Measurements from ENCODE around the gene SLN.

The SLN gene

DNA sequence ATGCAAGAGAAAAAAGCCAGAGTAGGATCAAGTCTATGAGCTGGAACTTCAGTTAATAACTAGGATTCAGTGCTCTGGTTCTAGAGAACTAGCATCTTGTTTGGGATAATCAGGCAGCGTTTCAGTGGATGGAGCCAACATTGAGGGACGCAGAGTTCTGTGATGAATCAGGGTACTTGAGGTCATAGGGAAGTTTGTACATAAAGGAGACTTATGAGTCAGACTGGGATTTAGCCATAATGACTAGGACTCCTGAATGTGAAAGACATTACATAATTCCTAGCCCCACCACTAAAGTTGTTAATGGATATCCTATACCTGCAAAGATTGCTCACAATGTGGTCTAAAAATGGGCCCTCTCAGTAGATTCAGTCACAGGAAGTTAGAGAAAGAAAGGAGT is 6.8 kb downstream of the SLN start:
- H3K9ac ChIP-seq (ENCODE audit: low read length in 5 of 5), result no peak overlapping the region
- H3K4me1 ChIP-seq (ENCODE audit: control insufficient read depth in 5 of 5, insufficient read depth in 5 of 5, low read length in 5 of 5), result no peaks in the 10 kb centered on the region
- H3K36me3 ChIP-seq (ENCODE audit: control insufficient read depth in 5 of 5, insufficient read depth in 5 of 5, low read length in 5 of 5), result no peaks in the 10 kb centered on the region
- H3K4me3 ChIP-seq (ENCODE audit: low read depth in 1 of 5, low read length in 5 of 5), result no peak overlapping the region
- no peaks in the 10 kb centered on the region for H3K9me3 ChIP-seq (ENCODE audit: control insufficient read depth in 5 of 5, low read length in 5 of 5)
- H3K27ac ChIP-seq (ENCODE audit: low read depth, low read length), result no peak overlapping the region
- peaks cover 0 to 3% (median 0%) of the 10 kb centered on the region in 5 donors for H3K27me3 ChIP-seq (ENCODE audit: control insufficient read depth in 5 of 5, insufficient read depth in 4 of 5, low read length in 5 of 5)

GRCh38 chr11:107704451-107704850 is 7.4 kb downstream of the SLN start:
- no peak overlapping the region for H3K9ac ChIP-seq (ENCODE audit: low read length in 5 of 5)
- H3K36me3 ChIP-seq (ENCODE audit: control insufficient read depth in 5 of 5, insufficient read depth in 5 of 5, low read length in 5 of 5), result no peaks in the 10 kb centered on the region
- H3K4me3 ChIP-seq (ENCODE audit: low read depth in 1 of 5, low read length in 5 of 5), result no peak overlapping the region
- H3K9me3 ChIP-seq (ENCODE audit: control insufficient read depth in 5 of 5, low read length in 5 of 5), result no peaks in the 10 kb centered on the region
- no peaks in the 10 kb centered on the region for H3K4me1 ChIP-seq (ENCODE audit: control insufficient read depth in 5 of 5, insufficient read depth in 5 of 5, low read length in 5 of 5)
- H3K27ac ChIP-seq (ENCODE audit: low read depth, low read length), result no peak overlapping the region
- peaks cover 0 to 3% (median 0%) of the 10 kb centered on the region in 5 donors for H3K27me3 ChIP-seq (ENCODE audit: control insufficient read depth in 5 of 5, insufficient read depth in 4 of 5, low read length in 5 of 5)

GRCh38 chr11:107702723-107703122 is 9.1 kb downstream of the SLN start:
- no peak overlapping the region for H3K27ac ChIP-seq (ENCODE audit: low read depth, low read length)
- H3K27me3 ChIP-seq (ENCODE audit: control insufficient read depth in 5 of 5, insufficient read depth in 4 of 5, low read length in 5 of 5), result peaks cover 0 to 3% (median 0%) of the 10 kb centered on the region in 5 donors
- no peaks in the 10 kb centered on the region for H3K36me3 ChIP-seq (ENCODE audit: control insufficient read depth in 5 of 5, insufficient read depth in 5 of 5, low read length in 5 of 5)
- H3K4me3 ChIP-seq (ENCODE audit: low read depth in 1 of 5, low read length in 5 of 5), result no peak overlapping the region
- no peak overlapping the region for H3K9ac ChIP-seq (ENCODE audit: low read length in 5 of 5)
- no peaks in the 10 kb centered on the region for H3K9me3 ChIP-seq (ENCODE audit: control insufficient read depth in 5 of 5, low read length in 5 of 5)
- no peaks in the 10 kb centered on the region for H3K4me1 ChIP-seq (ENCODE audit: control insufficient read depth in 5 of 5, insufficient read depth in 5 of 5, low read length in 5 of 5)

DNA sequence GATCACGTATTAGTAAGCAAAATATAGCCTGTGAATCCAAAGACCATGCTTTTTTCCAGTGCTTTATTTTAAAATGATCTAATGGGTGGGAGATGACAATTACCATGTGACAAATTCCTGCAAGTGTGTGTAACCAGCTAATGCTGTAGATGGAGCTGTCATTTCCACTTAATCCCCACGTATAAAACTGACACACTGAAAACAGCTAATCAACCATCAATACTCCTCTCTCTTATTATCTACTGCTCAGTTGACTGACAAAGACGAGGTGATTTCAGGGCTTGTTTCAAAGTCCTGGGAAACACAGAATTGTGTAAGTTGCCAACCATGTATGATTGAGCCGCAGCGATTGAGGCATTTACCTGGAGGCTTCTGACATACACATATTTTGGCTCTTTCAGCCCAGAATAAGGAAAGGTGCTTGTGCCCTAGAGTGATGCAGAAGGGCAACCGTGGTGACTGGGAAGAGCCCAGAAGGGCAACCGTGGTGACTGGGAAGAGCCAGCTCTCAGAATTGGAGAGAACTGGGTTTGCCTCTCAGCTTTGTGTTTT is 9.7 kb downstream of the SLN start:
- H3K4me3 ChIP-seq (ENCODE audit: low read depth in 1 of 5, low read length in 5 of 5), result no peak overlapping the region
- H3K36me3 ChIP-seq (ENCODE audit: control insufficient read depth in 5 of 5, insufficient read depth in 5 of 5, low read length in 5 of 5), result no peaks in the 10 kb centered on the region
- no peaks in the 10 kb centered on the region for H3K9me3 ChIP-seq (ENCODE audit: control insufficient read depth in 5 of 5, low read length in 5 of 5)
- peaks cover 0 to 2% (median 0%) of the 10 kb centered on the region in 5 donors for H3K27me3 ChIP-seq (ENCODE audit: control insufficient read depth in 5 of 5, insufficient read depth in 4 of 5, low read length in 5 of 5)
- H3K9ac ChIP-seq (ENCODE audit: low read length in 5 of 5), result no peak overlapping the region
- no peaks in the 10 kb centered on the region for H3K4me1 ChIP-seq (ENCODE audit: control insufficient read depth in 5 of 5, insufficient read depth in 5 of 5, low read length in 5 of 5)
- no peak overlapping the region for H3K27ac ChIP-seq (ENCODE audit: low read depth, low read length)

- peaks cover 0 to 3% (median 0%) of the 10 kb centered on the region in 5 donors for H3K4me1 ChIP-seq (ENCODE audit: control insufficient read depth in 5 of 5, insufficient read depth in 5 of 5, low read length in 5 of 5)
- H3K9me3 ChIP-seq (ENCODE audit: control insufficient read depth in 5 of 5, low read length in 5 of 5), result no peaks in the 10 kb centered on the region
- no peak overlapping the region for H3K27ac ChIP-seq (ENCODE audit: low read depth, low read length)
- H3K36me3 ChIP-seq (ENCODE audit: control insufficient read depth in 5 of 5, insufficient read depth in 5 of 5, low read length in 5 of 5), result no peaks in the 10 kb centered on the region
- peaks cover 0 to 3% (median 0%) of the 10 kb centered on the region in 5 donors for H3K27me3 ChIP-seq (ENCODE audit: control insufficient read depth in 5 of 5, insufficient read depth in 4 of 5, low read length in 5 of 5)
- H3K9ac ChIP-seq (ENCODE audit: low read length in 5 of 5), result no peak overlapping the region
- H3K4me3 ChIP-seq (ENCODE audit: low read depth in 1 of 5, low read length in 5 of 5), result no peak overlapping the region
Measured at GRCh38 chr11:107699371-107700285, 12.2 kb downstream of the SLN start.

DNA sequence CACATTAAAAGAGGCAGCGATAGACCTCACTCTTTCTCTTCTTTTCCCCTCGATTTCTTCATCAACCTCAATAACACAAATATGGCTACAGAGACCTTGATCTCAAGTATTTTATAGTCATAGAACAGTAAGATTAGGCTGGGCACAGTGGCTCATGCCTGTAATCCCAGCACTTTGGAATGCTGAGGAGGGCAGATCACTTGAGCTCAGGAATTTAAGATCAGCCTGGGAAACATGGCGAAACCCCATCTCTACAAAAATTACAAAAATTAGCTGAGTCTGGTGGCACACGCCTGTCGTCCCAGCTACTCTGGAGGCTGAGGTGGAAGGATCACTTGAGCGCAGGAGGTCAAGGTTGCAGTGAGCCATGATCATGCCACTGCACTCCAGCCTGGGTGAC is 14.6 kb downstream of the SLN start:
- Histone ChIP-seq H3K27ac (ENCODE audit: low read depth, low read length) (no peak overlapping the region), H3K36me3 (ENCODE audit: control insufficient read depth in 5 of 5, insufficient read depth in 5 of 5, low read length in 5 of 5) (no peaks in the 10 kb centered on the region), H3K9ac (ENCODE audit: low read length in 5 of 5) (no peak overlapping the region), H3K27me3 (ENCODE audit: control insufficient read depth in 5 of 5, insufficient read depth in 4 of 5, low read length in 5 of 5) (peaks cover 0 to 3% (median 0%) of the 10 kb centered on the region in 5 donors), H3K4me1 (ENCODE audit: control insufficient read depth in 5 of 5, insufficient read depth in 5 of 5, low read length in 5 of 5) (peaks cover 0 to 3% (median 0%) of the 10 kb centered on the region in 5 donors), H3K9me3 (ENCODE audit: control insufficient read depth in 5 of 5, low read length in 5 of 5) (no peaks in the 10 kb centered on the region), H3K4me3 (ENCODE audit: low read depth in 1 of 5, low read length in 5 of 5) (no peak overlapping the region)

DNA sequence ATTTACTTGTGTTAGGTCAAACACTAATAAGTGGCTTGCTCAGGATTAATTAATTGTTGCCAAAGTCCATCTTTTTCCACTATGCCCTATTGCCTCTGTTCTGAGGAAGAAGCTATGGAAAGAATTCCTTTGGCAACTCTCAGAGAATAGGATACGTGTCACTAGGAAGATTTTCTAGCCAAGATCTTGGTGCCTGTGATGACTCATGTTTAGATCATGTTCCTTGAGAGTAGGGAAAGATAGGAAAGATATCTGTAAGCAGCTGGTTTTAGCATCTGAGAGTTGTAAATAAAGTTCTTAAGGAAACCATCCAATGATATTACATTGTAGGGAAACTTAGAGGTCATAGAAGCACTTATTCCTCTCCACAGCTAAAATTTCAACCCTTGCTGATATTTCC is 15.7 kb downstream of the SLN start:
- no peak overlapping the region for H3K4me3 ChIP-seq (ENCODE audit: low read depth in 1 of 5, low read length in 5 of 5)
- no peak overlapping the region for H3K27ac ChIP-seq (ENCODE audit: low read depth, low read length)
- no peaks in the 10 kb centered on the region for H3K9me3 ChIP-seq (ENCODE audit: control insufficient read depth in 5 of 5, low read length in 5 of 5)
- no peak overlapping the region for H3K9ac ChIP-seq (ENCODE audit: low read length in 5 of 5)
- H3K4me1 ChIP-seq (ENCODE audit: control insufficient read depth in 5 of 5, insufficient read depth in 5 of 5, low read length in 5 of 5), result peaks cover 0 to 3% (median 0%) of the 10 kb centered on the region in 5 donors
- H3K36me3 ChIP-seq (ENCODE audit: control insufficient read depth in 5 of 5, insufficient read depth in 5 of 5, low read length in 5 of 5), result no peaks in the 10 kb centered on the region
- peaks cover 0 to 6% (median 2%) of the 10 kb centered on the region in 5 donors for H3K27me3 ChIP-seq (ENCODE audit: control insufficient read depth in 5 of 5, insufficient read depth in 4 of 5, low read length in 5 of 5)

DNA sequence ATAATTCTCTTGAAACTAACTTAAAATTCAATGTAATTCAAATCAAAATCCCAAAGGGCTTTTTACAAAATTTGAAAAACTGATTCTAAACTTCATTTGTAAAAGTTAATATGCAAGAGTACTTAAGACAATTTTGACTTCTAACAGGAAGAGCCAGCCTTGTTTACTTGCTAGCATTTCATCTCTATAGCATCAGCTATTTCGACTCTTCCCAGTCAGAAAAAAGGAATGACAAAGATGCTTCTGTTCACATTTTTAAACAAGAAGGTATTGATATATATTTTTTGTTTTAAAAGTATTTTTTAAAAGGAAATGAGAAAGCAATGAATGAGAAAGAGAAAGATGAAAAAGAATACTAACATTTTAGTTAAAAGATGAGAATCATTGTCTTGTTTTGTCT is 16.4 kb downstream of the SLN start:
- H3K36me3 ChIP-seq (ENCODE audit: control insufficient read depth in 5 of 5, insufficient read depth in 5 of 5, low read length in 5 of 5), result no peaks in the 10 kb centered on the region
- no peak overlapping the region for H3K27ac ChIP-seq (ENCODE audit: low read depth, low read length)
- no peak overlapping the region for H3K9ac ChIP-seq (ENCODE audit: low read length in 5 of 5)
- peaks cover 0 to 3% (median 0%) of the 10 kb centered on the region in 5 donors for H3K4me1 ChIP-seq (ENCODE audit: control insufficient read depth in 5 of 5, insufficient read depth in 5 of 5, low read length in 5 of 5)
- peaks cover 0 to 6% (median 2%) of the 10 kb centered on the region in 5 donors for H3K27me3 ChIP-seq (ENCODE audit: control insufficient read depth in 5 of 5, insufficient read depth in 4 of 5, low read length in 5 of 5)
- H3K9me3 ChIP-seq (ENCODE audit: control insufficient read depth in 5 of 5, low read length in 5 of 5), result no peaks in the 10 kb centered on the region
- no peak overlapping the region for H3K4me3 ChIP-seq (ENCODE audit: low read depth in 1 of 5, low read length in 5 of 5)

DNA sequence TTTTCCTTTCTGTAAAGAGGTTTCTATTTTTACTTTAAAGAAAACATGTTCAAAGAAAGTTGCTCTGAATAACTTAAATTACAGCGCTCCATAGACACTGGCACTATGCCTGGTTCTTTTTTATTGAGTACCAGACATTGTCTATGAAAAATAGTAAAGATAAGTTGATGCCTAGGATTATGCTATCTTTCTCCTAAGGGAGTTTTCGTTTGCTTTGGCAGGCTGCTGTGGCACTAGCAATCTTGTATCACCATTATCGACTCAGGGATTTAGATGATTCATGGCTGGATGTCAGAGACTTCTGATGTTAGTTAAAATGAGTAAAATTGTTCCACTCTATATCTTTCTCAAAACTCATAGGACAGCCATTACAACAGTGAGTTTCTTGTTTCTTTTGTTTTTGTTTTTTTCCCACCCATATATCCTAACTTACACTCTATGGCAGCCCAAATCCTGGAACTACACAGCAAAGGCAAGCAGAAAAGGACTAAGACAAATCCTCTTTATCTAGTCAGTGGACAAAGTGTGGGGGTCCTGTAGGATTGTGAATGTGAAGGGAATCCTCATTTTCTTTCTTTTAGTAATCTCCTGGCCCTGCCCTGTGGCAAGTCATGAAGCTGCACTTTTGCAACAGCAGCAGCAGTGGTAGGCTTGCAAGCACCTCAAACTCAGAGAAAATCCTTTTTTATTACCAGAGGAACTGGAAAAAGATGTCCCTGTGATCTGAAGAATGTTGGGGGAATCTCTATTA is 20.7 kb downstream of the SLN start:
- Histone ChIP-seq H3K36me3 (ENCODE audit: control insufficient read depth in 5 of 5, insufficient read depth in 5 of 5, low read length in 5 of 5) (no peaks in the 10 kb centered on the region), H3K9ac (ENCODE audit: low read length in 5 of 5) (no peak overlapping the region), H3K27me3 (ENCODE audit: control insufficient read depth in 5 of 5, insufficient read depth in 4 of 5, low read length in 5 of 5) (peaks cover 0 to 6% (median 0%) of the 10 kb centered on the region in 5 donors), H3K4me1 (ENCODE audit: control insufficient read depth in 5 of 5, insufficient read depth in 5 of 5, low read length in 5 of 5) (peaks cover 0 to 3% (median 0%) of the 10 kb centered on the region in 5 donors), H3K4me3 (ENCODE audit: low read depth in 1 of 5, low read length in 5 of 5) (no peak overlapping the region), H3K27ac (ENCODE audit: low read depth, low read length) (no peak overlapping the region), H3K9me3 (ENCODE audit: control insufficient read depth in 5 of 5, low read length in 5 of 5) (no peaks in the 10 kb centered on the region)

All from subcutaneous abdominal adipose tissue (tissue), 5 donors.